Fibroblast of skin of left quadriceps (primary cell): ENCODE data around the gene TMEM245.

Experiments used
- DNase-seq, 2 experiments: peaks; one replicate each; pipeline ENCODE4 v3.0.0-alpha.2; 2013; ENCODE audit warnings: low read depth in 2 of 2

Gene TMEM245

GRCh38 chr9:109101810-109102209 is 17.9 kb downstream of the TMEM245 start:
- no peak for DNase-seq

DNA sequence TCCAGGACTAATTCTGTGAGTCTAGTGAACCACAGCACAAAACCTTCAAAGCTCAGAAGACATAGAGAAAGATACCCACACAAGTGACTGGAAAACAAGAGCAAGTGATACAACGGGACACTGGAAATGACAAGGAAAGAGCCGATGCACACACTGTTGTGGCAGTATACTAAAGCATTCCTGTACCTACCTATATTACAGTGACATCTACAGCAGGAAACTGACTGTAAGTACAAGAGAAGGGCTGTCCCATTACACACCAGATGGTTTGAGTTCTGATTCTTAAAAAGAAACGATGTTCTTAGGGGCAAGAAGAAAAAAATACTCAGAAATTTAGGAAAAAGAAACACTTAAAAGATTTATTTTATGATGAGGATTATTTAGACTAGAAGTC is 18.5 kb downstream of the TMEM245 start:
- no peak for DNase-seq

DNA sequence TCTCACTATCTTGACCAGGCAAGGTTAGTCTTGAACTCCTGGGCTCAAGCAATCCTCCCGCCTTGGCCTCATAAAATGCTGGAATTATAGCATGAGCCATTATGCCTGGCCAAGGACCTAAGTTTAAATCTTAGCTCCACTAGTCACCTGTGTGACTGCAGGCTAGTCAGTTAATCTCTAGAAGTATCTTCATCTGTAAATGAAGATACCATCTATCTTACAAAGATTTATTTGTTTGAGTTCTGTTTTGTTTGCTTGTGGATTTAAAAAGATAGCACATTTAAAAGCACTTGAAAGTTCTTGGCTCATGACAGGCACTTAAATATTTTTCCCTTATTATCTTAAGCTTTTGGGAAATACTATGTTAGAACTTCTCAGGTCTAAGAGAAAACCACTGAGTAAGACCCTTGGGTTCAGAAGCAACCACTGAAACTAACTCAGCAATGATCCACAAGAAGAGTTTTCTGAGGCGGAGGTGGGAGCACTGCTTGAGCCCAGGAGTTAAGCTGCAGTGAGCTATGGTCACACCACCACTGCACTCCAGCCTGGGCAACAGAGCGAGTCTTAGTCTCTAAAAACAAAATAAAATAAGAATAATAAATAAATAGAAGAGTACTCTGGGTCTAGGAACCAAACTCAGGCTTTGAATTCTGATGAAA is 19.1 kb downstream of the TMEM245 start:
- DNase-seq, result no peak

DNA sequence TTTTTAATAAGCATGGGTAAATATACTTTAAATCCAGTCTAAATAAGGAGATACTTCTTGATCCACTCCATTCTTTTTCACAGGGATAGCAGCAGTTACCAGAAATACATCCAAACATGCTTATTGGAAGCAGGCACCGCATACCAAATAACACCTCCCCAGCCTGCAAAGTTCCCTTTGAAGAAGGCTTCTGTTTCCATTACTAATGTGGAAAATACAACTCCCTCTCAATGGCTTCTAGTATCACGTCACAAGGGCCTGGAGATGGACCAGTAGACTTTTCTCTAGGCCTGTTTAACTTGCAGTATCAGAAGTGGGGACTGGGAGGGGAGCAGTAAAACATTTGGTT is 20.8 kb downstream of the TMEM245 start:
- DNase-seq, result no peak

DNA sequence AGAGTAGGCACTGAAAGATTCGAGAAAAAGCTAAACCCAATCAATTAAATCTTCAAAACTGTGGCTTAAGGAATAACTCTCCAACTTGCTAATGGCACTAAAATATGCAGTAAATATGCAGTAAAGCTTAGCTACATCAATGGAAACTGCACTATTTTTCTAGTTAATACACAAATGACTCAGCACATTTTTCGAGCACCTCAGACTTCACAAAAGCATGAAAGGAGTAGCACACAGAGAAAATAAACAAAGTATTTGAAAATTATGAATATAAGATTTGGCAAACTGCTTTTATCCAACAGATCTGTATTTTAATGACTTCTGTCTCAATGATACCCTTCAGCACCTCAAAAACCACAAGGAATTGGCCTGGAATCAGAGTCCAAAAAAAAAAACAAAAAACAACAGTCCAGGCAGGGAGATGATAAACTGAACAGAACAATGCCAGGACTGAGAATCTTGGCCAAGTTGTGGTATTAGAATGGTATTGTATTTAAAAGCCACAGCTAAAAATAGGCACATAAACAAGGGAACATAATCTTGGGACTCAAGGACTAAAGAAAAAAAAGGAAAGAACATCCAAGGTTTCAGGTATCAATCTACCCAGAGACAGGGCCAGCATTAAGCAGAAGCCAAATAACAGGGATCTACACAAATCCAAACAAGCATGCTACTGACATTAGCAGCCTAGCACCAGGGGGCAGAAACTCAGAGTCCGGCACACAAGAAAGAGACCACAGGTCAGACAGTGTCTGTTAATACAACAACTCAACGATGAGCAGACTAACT is 21.4 kb downstream of the TMEM245 start:
- peak; percentile 67 to 70 for DNase-seq

DNA sequence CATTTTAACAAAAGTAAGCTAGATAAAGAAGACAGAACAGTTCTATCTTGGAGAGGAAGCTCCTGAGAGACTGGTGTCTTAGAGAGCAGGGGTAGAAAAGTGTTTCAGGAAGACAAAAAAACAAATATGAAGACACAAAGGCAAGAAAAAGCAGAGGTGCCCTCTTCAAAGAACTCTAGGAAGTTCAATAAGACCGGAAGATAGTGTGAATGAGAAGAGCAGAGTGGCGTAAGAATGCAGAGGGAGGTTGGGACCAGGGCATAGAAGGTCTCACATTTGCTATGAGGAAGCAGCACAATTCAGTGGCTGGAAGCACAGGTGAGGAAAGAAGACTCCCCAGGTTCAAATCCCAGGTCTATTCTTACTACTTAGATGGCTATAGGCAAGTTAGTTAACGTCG is 22.6 kb downstream of the TMEM245 start:
- no peak for DNase-seq

DNA sequence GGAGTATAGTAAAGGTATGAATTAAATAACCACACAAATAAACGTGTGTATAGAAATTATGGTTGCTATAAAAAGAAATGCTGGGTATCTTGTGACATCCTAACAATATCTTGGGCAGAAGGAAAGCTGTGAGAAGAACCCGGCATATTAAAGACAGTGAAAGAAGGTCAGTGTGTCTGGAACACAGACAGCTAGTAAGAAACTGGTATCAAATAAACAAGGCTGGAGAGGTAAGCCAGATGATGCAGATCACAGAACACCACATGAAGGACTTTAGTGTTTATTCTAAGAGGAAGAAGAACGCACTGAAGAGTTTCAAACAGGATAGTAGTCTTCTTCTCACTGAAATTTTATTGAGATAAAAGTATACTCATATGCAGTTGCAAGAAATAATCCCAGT is 24.4 kb downstream of the TMEM245 start:
- DNase-seq, result no peak

GRCh38 chr9:109094268-109094667 is 25.5 kb downstream of the TMEM245 start:
- no peak for DNase-seq

DNA sequence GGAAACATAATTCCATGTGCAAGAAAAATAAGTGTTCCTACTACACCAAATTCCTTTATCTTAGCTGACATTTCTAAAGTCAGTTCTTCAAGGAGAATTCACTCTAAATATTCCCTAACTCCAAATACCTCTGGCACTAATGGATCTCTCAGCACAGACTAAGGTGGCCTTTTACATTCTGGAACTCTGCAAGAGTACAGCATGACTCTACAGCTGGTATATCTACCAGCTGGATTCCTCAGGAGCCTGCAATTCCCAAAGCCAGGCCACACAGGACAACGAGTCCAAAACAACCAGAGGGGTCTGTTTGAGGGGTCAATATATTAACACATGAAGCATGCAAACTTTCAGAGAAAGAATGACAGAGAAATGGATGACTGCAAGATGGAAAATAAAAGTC is 27.2 kb downstream of the TMEM245 start:
- DNase-seq, result no peak

- no peak for DNase-seq
These were observed 27.6 kb downstream of the TMEM245 start for GRCh38 chr9:109092051-109092580.

- no peak for DNase-seq
These were observed 31.5 kb downstream of the TMEM245 start for GRCh38 chr9:109088221-109088620.

GRCh38 chr9:109087795-109088194 is 32.0 kb downstream of the TMEM245 start:
- DNase-seq, result no peak

DNA sequence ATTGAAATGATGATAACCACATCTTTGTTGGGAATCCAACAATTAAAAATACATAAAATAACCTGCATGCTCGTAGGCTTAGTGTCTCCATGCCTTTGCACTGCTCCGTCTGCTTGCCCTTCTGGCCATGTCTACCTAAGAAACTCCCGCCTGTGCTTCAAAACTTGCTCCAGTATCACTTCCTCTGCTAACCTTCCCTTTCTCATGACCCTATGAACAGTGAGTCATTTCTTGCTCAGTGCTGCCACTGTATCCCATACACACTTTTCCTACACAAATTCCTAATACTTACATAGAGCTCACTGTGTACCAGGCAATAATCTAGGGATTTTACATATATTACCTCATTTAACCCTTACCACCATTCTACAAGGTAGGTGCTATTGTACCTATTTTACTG is 33.5 kb downstream of the TMEM245 start:
- no peak for DNase-seq

DNA sequence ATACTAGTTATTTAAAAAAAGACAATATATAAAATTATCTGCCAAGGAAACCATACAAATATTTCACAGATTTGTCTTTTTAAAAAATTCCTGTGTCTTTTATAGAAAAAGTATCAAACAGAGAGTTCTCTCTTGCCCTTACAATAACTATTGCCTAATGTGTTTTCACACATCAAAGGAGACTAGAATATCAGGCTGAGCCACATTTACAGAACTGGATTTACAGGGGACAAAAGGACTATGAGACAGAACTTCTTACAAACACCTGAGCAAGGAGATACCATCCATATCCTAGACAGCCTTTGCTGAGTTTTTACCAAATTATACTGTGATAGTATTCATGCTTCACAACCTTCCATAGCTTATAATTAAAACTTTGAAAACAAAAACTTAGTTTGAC is 34.2 kb downstream of the TMEM245 start:
- DNase-seq, result no peak

DNA sequence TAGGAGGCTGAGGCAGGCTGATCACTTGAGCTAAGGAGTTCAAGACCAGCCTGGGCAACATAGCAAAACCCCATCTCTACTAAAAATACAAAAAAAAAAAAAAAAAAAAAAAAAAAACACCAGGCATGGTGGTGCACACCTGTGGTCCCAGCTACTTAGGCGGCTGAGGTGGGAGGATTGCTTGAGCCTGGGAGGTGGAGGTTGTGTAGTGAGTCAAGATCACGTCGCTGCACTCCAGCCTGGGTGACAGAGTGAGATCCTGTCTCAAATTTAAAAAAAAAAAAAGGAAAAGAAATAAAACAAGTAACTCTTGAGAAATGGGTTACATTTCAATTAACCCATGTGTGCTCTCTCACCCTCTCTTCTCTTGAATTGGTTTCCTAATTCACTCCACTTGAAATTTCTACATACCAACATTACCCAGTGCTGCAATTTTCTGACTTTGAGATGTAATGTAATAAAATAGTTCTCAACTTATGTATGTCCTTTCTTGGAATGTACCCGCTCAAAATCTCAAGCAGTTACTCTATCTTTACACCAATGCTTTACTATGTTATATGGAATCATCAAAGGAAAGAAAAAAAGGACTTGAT is 35.8 kb downstream of the TMEM245 start:
- no peak for DNase-seq

DNA sequence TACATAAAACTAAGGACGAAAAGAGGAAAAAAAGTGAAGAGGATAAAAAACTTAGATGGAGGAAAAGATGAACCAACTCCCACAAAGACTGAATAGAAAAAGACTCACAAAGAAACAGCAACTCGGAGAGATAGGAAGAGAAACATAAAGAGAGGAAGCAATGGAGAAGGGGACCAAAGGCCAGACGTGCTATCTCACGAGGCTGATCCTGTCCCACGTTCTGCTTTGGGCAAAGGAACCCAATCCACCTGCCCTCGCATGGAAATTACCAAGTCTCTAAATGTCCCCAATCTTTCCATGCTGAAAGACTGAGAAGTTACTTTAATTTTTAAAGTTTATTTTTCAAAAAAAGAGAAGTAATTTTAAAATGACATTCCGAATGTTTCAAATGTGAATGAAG is 36.6 kb downstream of the TMEM245 start:
- no peak for DNase-seq

- DNase-seq, result no peak
These were observed 37.6 kb downstream of the TMEM245 start for GRCh38 chr9:109082091-109082620.

DNA sequence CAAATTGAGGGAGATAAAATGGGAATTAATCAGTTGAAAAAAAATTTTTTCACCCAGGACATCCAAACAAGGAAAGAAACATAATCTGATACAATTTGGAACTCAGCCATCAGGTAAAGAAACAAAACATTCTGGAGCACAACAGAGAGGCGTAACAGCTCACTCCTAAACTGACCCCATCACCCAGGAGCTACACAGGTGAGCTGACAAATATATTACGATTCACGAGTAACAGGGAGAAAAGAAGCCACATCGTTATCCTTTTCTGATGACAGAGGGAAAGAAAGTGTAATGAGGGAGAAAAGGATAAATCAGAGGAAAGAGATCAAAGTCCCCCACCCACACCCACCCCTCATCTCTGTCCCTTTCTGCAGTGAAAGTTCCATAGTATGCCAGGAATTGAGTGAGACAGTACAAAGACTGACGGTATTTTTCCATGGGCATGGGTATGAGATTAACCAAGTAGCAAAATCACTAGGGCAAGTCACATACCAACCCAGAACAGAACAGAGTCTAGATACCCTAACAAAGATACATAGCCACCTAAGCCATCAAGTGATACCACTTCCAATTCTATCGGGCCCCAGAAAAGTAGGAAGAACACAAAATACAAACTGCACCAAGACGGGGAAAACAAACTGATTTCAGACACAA is 45.4 kb downstream of the TMEM245 start:
- no peak for DNase-seq

GRCh38 chr9:109072821-109073435 is 46.8 kb downstream of the TMEM245 start:
- DNase-seq, result no peak

DNA sequence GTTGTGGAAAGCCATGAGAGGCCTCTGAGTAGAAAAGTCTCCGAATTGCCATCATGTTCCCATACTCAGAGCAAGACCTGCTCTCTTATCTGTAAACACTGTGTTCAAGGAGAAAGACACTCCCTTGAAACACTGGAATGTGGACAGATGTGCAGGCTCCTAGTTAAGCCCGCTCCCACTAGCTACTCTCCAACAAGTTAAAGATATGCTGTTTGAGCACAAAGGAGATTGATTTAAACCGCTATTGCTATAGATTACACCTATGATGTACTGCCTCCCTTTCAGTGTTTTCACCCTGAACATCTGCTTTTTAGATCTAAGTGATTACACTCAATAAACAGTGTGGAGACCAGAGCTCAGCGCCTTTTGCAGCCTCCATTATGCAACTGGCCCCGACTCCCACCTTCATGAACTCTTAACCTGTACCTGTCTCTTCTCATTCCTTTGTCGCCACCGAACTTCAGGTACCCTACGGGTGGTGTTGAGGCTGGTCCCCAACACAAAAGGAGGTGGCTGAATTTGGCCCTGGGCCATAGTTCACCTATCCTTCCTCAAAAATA is 47.5 kb downstream of the TMEM245 start:
- DNase-seq, result no peak

DNA sequence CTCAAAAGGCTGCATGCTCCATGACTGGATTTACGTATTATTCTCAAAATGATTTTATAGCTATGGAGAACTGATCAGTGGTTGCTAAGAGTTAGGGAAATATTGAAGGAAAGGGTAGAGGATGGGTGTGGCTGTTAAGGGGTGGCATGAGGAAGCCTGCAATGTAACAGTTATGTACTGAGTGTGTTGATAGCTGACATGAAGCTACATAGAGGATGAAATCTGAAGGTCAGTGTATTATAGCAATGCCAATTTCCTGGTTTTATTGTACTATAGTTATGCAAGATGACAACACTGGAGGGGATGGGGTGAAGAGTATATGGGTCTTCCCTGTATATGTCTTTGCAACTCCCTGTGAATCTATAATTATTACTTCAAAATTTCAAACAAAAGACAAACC is 51.0 kb downstream of the TMEM245 start:
- no peak for DNase-seq
